TTC549 (cell line): ENCODE measurements around the gene TTC34.

Experiments
- FAIRE-seq: peaks from 2 replicates; lab custom pipeline; 2012; peaks lifted over from hg19 to GRCh38; lab: Jason Lieb, UNC

Gene TTC34

GRCh38 chr1:2587860-2588571 is 213.5 kb downstream of the TTC34 start:
- FAIRE-seq = no peak

GRCh38 chr1:2587071-2587859 is 214.2 kb downstream of the TTC34 start:
- no peak for FAIRE-seq

- FAIRE-seq = peak; percentile 52
These were observed 215.1 kb downstream of the TTC34 start, which contains the start of gene PRXL2B for GRCh38 chr1:2586154-2587070. Gene PRXL2B, plus strand, starts transcription at chr1:2586777. Its CDS starts 109 bp downstream, at chr1:2586886.
